Activated T-cell treated with anti-CD3 and anti-CD28 coated beads, Interleukin-2, amount 50 U/mL, for 24 hours (primary cell): ENCODE data around the gene ATP8A1.
A peak's percentile ranks its signal among the peaks of the same experiment; 100 is the strongest.

Experiments
- DNase-seq: peaks from one replicate; pipeline ENCODE4 v3.0.0-alpha.2; 2020
- H3K27ac Mint-ChIP-seq: 2 replicates; pipeline ENCODE4 v1.8.0; 2020; ENCODE audit warnings: mild to moderate bottlenecking, mixed read lengths
- H3K27me3 Mint-ChIP-seq: 2 replicates; pipeline ENCODE4 v1.8.0; 2020; ENCODE audit warnings: mixed read lengths
- H3K36me3 Mint-ChIP-seq: 2 replicates; pipeline ENCODE4 v1.8.0; 2020; ENCODE audit warnings: low read depth, mixed read lengths
- H3K4me1 Mint-ChIP-seq: 2 replicates; pipeline ENCODE4 v1.8.0; 2020; ENCODE audit warnings: low read depth, mixed read lengths
- H3K4me3 Mint-ChIP-seq: 2 replicates; pipeline ENCODE4 v1.8.0; 2020; ENCODE audit warnings: mild to moderate bottlenecking, moderate library complexity, mixed read lengths
- H3K9me3 Mint-ChIP-seq: 2 replicates; pipeline ENCODE4 v1.8.0; 2020; ENCODE audit warnings: mixed read lengths

The ATP8A1 gene

DNA sequence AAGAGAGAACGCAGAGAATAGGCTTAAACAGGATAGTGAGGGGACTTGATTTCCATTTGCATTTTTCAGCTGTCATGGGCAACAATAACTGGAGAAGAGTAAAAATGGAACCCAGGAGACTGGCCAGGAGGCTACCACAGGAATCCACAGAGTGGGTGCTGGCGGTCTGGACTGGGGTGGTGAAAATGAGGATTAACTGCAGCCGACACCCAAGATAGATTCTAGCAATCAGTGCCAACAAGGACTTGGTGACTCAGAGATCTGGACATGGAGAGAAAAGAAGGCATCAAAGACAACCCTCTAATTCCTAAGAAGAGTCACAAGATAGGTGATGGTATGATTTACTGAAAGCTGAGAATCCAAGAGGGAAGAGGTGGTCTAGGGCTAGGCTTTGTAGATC is 102.8 kb downstream of the ATP8A1 start:
- Mint-ChIP-seq H3K4me1 (no peaks in the 10 kb centered on the region), H3K27me3 (no peaks in the 10 kb centered on the region), H3K9me3 (no peaks in the 10 kb centered on the region), H3K27ac (no peak overlapping the region), H3K4me3 (no peak overlapping the region), H3K36me3 (peaks cover 62% of the 10 kb centered on the region)
- DNase-seq: no peak

DNA sequence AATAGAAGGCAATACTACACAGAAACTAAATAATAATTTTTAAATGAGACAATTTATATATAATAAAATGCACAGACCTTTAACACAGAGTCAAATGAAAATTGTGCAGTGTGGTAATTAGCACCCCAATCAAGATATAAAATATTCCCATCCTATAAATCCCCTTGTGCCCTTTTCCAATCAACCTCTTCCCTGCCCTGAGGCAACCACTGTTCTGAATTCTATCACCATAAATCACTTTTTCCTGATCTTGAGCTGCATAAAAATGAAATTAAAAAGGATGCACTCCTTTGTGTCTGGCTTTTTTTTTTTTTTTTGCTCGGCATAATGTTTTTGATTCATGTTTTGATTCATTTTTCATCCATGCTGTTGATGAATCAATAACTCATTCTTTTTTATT is 107.0 kb downstream of the ATP8A1 start:
- no peak overlapping the region for H3K27ac Mint-ChIP-seq
- H3K36me3 Mint-ChIP-seq: peaks cover 53% of the 10 kb centered on the region
- no peak for DNase-seq
- no peaks in the 10 kb centered on the region for H3K9me3 Mint-ChIP-seq
- H3K27me3 Mint-ChIP-seq: no peaks in the 10 kb centered on the region
- no peaks in the 10 kb centered on the region for H3K4me1 Mint-ChIP-seq
- H3K4me3 Mint-ChIP-seq: no peak overlapping the region

DNA sequence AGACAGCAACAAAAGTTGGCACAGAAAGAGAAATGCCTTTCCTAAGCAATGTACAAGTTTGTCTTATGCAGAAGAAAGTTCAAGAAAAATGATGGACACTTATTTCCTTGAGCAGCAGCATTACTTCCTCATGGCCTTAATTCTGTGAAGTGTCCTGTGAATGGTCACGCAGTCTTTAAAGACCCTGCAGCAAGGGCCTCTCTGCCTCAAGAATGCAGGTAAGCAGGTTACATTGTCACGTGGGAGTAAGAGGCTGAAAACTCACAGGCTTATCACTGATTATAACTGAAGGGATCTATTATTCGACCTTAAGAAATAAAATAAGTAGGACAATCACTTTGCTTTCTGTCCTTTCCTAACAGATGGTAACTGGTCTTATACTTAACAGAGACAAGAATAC is 109.1 kb downstream of the ATP8A1 start:
- Mint-ChIP-seq H3K27ac (no peak overlapping the region), H3K9me3 (no peaks in the 10 kb centered on the region), H3K36me3 (peaks cover 46% of the 10 kb centered on the region), H3K4me3 (no peak overlapping the region), H3K27me3 (no peaks in the 10 kb centered on the region), H3K4me1 (no peaks in the 10 kb centered on the region)
- no peak for DNase-seq

DNA sequence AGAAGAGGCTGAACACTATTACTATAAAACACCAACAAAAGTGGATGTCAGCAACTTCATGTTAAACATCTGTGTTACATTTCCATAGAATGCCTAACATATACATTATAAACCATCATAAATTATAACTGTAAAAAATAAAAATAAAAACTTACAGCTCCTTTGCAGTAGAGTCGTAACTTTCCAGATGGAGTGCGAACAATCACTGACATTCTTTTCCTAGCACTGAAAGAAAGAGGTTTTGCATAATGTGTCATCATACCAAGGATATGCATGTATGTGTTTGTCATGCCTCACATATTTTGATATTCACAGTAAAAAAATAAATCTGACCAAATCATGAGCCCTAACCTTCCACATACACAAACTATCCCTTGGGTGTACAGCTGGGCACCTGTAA is 113.1 kb downstream of the ATP8A1 start:
- H3K4me3 Mint-ChIP-seq: no peak overlapping the region
- H3K27me3 Mint-ChIP-seq: no peaks in the 10 kb centered on the region
- H3K4me1 Mint-ChIP-seq: peaks cover 2% of the 10 kb centered on the region
- no peak for DNase-seq
- H3K27ac Mint-ChIP-seq: no peak overlapping the region
- peaks cover 44% of the 10 kb centered on the region for H3K36me3 Mint-ChIP-seq
- no peaks in the 10 kb centered on the region for H3K9me3 Mint-ChIP-seq

DNA sequence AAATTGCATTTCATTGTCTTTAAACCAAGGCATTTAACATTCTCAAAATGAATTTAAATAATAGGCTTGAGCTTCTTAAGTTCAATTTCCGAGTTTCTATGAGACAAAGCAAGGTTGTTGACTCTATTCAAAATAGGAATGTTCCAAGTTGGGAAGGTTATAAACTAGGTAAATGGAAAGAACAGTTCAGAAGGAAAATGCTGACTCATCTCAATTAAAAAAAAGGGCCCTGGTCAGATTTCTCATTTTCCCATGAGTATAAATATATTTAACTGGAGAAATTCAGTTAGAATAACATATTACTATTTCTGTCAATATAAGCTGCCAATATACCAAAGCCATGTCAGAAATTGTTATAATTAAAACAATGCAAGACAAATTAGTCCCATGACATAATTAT is 113.8 kb downstream of the ATP8A1 start:
- Mint-ChIP-seq H3K9me3 (no peaks in the 10 kb centered on the region), H3K4me1 (peaks cover 7% of the 10 kb centered on the region), H3K36me3 (peaks cover 50% of the 10 kb centered on the region), H3K4me3 (no peak overlapping the region), H3K27ac (no peak overlapping the region), H3K27me3 (no peaks in the 10 kb centered on the region)
- no peak for DNase-seq

DNA sequence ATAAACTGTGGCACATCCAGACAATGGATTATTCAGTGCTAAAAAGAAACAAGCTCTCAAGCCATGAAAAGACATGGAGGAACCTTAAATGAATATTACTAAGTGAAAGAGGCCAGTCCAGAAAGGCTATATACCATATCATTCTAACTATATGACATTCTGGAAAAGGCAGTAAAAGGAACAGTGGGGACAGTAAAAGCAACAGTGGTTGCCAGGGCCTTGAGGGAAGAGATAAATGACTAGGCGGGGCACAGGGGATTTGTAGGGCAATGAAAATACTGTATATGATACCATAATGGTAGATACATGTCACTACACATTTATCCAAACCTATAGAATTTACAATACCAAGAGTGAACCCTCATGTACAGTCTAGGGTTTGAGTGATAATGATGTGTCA is 115.3 kb downstream of the ATP8A1 start:
- DNase-seq: no peak
- Mint-ChIP-seq H3K9me3 (no peaks in the 10 kb centered on the region), H3K4me3 (no peak overlapping the region), H3K27me3 (no peaks in the 10 kb centered on the region), H3K36me3 (peaks cover 60% of the 10 kb centered on the region), H3K27ac (no peak overlapping the region), H3K4me1 (peaks cover 18% of the 10 kb centered on the region)

DNA sequence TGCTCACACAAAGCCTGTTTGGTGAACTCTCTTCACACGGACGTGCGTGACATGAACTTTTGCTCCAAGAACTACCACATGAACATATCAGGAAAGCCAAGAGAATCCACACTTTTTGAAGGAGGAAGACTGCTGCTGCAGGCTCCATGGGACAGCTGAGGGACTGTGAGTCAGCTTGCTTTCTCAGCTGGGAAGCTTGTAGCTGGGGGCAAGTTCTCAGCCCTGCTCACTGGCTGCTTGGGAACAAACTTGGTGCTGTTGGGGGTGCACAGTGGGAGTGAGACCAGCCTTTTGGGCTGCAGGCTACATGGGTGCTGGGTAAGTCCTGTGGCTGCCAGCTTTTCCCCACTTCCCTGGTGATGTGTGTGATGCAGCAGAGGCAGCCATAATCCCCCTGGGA is 123.9 kb downstream of the ATP8A1 start:
- Mint-ChIP-seq H3K27me3 (no peaks in the 10 kb centered on the region), H3K36me3 (peaks cover 74% of the 10 kb centered on the region), H3K4me3 (no peak overlapping the region), H3K4me1 (peaks cover 17% of the 10 kb centered on the region), H3K9me3 (no peaks in the 10 kb centered on the region), H3K27ac (no peak overlapping the region)
- DNase-seq: no peak

DNA sequence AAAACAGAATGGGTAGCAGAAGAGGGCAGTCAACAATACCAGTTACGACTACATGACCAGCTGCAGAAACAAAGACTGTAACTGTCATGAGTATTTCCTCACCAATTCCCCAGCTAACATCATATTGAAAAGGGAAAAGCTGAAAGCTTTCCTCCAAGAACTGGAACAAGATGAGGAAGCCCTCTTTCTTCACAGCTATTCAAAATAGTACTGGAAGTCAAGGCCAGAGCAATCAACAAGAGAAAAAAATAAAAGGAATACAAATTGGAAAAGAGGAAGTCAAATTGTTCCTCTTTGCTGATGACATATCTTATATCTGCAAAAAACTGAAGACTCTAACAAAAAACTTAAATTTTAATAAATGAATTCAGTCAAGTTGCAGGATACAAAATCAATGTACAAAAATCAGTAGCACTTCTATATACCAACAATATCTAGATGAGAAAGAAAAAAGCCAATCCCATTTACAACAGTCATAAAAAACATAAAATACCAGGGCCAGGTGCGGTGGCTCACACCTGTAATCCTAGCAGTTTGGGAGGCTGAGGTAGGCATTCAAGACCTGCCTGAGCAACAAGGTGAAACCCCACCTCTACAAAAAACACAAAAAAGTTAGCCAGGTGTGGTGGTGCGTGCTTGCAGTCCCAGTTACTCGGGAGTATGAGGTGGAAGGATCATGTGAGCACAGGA is 125.4 kb downstream of the ATP8A1 start:
- no peak for DNase-seq
- Mint-ChIP-seq H3K4me3 (no peak overlapping the region), H3K9me3 (no peaks in the 10 kb centered on the region), H3K27ac (no peak overlapping the region), H3K36me3 (peaks cover 71% of the 10 kb centered on the region), H3K4me1 (peaks cover 5% of the 10 kb centered on the region), H3K27me3 (no peaks in the 10 kb centered on the region)

DNA sequence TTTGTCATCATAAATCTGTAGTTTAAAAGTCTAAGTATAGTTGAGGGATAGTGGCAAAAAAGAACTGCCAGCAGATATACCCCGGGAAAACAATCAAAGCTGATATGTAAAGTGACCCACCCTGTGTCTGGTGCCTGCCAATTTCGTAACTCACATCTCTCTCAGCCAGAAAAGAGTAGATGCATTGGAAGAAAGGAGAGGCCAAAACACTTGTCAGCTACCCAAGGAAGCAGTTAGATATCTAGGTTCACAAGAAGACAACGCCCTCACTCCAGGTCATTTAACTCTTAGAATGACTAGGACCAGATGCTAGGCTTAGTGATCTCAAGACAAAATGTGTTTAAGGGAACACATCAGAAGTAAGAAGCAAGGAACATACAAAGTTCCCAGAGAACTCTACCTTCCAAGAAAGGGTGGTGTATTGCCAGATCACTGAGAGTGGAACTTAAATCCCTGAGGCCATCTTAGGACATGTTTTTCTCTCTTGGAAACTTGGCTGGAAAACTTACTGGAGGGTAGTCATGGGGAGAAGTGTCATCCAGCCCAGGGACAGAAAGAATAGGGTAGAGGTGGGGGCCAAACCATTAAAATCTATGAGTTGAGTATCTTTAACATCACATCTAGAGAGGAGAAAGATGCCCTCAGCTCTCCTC is 133.7 kb downstream of the ATP8A1 start:
- DNase-seq: no peak
- H3K9me3 Mint-ChIP-seq: no peaks in the 10 kb centered on the region
- H3K27ac Mint-ChIP-seq: peak overlapping the region; percentile 41
- no peak overlapping the region for H3K4me3 Mint-ChIP-seq
- H3K4me1 Mint-ChIP-seq: no peaks in the 10 kb centered on the region
- no peaks in the 10 kb centered on the region for H3K27me3 Mint-ChIP-seq
- peaks cover 73% of the 10 kb centered on the region for H3K36me3 Mint-ChIP-seq

DNA sequence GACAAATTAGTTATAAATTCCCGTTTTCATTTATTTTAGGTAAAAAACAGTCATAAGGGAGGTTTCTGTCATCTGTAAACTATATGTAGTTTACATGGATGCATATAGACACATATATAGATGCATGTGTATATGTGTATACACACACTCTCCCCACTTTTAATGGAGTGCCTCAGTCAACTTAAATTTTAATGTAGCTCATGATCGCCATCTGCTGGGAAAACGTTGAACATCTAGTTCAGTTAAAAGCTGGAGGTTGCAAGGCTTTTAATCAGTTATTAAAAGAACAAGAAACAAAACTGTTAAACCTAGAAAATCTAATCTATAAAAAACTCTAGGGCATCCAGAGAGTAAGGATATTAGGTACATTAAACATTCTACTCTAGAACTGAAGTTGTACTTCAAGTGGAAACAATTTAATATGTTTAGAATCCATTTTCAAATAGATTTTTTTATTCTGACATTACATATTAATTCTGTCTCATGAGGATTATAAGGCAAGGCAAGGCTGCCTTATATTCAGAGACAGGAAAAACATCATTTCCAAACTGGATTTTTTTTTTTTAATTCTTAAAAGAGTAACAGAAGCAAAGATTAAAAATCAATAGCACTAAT is 137.0 kb downstream of the ATP8A1 start:
- peaks cover 71% of the 10 kb centered on the region for H3K36me3 Mint-ChIP-seq
- H3K4me1 Mint-ChIP-seq: no peaks in the 10 kb centered on the region
- DNase-seq: no peak
- H3K27ac Mint-ChIP-seq: no peak overlapping the region
- no peaks in the 10 kb centered on the region for H3K27me3 Mint-ChIP-seq
- H3K9me3 Mint-ChIP-seq: no peaks in the 10 kb centered on the region
- no peak overlapping the region for H3K4me3 Mint-ChIP-seq

DNA sequence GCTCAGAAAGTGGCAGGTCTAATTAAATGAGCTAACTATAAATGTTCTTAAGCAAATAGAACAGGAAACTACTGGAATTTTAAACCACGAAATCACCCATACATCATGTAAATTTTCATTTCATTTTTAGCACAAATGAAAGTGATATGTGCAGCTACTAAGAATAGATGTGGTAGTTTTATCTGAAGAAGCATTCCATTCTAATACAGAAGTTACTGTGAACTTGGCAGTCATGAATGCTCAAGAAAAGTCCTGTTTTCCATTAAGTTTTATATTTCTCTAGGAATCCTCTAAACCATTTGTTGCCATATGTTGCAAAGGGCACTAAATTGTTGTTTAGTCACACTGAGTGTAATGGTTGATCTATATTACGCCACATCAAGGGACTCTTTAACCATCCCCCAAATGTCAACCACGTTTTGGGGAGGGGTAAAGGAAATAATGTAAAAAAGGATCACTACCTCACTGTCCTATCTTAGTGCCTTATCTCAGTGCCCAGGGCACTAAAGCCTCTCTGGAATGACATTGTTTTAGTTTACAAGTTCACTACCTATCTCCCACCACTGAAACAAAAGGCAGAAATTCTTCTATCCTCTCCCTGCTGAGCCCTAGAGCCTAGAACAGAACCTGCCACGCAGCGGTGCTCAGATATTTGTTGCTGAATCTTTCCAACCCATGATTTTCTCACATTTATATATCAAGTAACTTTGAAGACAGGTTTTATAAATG is 141.6 kb downstream of the ATP8A1 start:
- Mint-ChIP-seq H3K36me3 (peaks cover 58% of the 10 kb centered on the region), H3K4me1 (no peaks in the 10 kb centered on the region), H3K27ac (no peak overlapping the region), H3K9me3 (no peaks in the 10 kb centered on the region), H3K4me3 (no peak overlapping the region), H3K27me3 (no peaks in the 10 kb centered on the region)
- DNase-seq: no peak

DNA sequence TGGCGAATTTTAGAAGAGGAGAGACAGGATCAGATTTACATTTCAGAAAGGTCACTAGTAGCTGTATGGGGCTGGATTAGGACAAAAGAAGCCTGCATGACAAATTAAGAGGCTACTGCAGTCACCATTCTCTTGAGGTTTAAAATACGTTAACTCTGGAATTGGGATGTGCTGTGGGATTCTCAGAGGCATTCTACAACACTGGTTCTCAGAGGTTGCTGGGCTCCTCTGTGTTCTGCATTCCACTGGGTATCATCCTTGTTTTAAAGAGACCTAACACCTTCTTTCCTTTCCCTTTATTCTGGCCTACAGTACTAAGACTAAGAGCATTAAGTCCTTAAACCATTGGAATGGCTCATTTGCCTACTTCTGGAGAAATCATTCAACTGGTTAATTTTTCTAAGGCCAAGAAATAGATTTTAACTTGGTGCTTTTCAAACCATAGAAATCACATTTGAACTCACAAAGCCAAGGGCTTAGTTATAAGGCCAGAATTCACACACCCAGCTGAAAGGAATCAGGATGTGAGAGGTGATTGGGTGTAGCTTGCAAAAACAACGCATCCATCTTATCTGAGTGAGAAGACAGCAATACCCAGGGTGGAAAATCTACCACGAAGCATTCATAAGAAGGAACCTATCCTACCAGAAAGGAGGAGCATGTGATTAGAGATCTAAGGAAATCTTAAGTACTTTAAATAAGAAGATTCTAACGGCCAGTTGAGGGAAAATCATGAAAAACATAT is 143.0 kb downstream of the ATP8A1 start:
- no peak for DNase-seq
- no peaks in the 10 kb centered on the region for H3K4me1 Mint-ChIP-seq
- peaks cover 59% of the 10 kb centered on the region for H3K36me3 Mint-ChIP-seq
- H3K9me3 Mint-ChIP-seq: no peaks in the 10 kb centered on the region
- H3K4me3 Mint-ChIP-seq: no peak overlapping the region
- H3K27me3 Mint-ChIP-seq: no peaks in the 10 kb centered on the region
- H3K27ac Mint-ChIP-seq: no peak overlapping the region

DNA sequence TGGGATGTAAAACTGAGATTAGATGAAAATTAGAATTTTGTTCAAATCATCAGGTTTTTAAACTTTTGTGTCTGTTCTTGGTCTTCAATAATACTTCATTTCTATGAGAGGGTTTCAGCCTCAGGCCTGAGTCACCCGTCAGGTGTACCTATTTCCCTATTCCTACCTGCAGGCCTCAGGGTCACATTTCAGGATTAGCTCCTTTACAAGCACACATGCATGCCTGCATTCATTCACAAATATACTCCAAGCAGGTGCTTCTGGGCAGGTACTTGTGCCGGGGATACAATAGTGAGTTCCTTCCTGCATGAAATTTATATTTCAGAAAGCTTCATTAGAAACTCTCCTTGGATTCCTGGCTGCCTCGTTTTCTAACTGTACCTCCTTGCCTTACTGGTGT is 144.7 kb downstream of the ATP8A1 start:
- H3K9me3 Mint-ChIP-seq: no peaks in the 10 kb centered on the region
- no peak overlapping the region for H3K4me3 Mint-ChIP-seq
- no peaks in the 10 kb centered on the region for H3K4me1 Mint-ChIP-seq

DNA sequence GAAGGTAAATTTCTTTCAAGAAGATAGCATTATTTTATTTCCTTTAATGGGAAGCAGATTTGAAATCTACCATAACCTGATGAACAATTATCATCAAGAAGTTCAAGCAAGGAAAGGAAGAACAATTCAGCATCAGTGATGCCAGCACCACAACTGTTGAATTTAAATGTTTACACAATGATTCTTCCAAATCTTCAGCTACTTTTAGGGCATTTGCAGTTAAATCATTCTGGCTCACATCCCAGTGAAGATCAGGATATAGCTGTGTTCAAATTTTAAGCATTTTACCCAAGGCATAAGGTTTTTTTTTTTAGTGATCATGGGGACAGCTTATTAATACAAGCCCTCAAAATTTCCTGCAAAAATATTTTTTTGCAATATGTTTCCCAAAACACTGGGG is 146.7 kb downstream of the ATP8A1 start:
- H3K4me3 Mint-ChIP-seq: no peak overlapping the region

More for the DNA sequence above, 144.7 kb downstream of the ATP8A1 start:
- peaks cover 59% of the 10 kb centered on the region for H3K36me3 Mint-ChIP-seq
- H3K27me3 Mint-ChIP-seq: no peaks in the 10 kb centered on the region
- no peak overlapping the region for H3K27ac Mint-ChIP-seq
- no peak for DNase-seq

More for the DNA sequence above, 146.7 kb downstream of the ATP8A1 start:
- Mint-ChIP-seq H3K36me3 (peaks cover 72% of the 10 kb centered on the region), H3K9me3 (no peaks in the 10 kb centered on the region), H3K4me1 (no peaks in the 10 kb centered on the region), H3K27me3 (no peaks in the 10 kb centered on the region), H3K27ac (no peak overlapping the region)
- DNase-seq: no peak
